Upper lobe of left lung (tissue), 4 donors: ENCODE measurements around the gene LZTFL1.

Experiments used
- EP300 ChIP-seq, 4 donors: sonication (generic); formaldehyde crosslinking; IDR thresholded peaks; one replicate each; pipeline ENCODE4 v1.5.1; 2017; ENCODE audit warnings: antibody characterized with exemption in 4 of 4, control low read depth in 2 of 4
- POLR2A ChIP-seq, 4 donors: fragments of 450-650 bp; IDR thresholded peaks; one replicate each; pipeline ENCODE4 v1.5.1; 2016 to 2017; ENCODE audit warnings: antibody characterized with exemption in 4 of 4, mild to moderate bottlenecking in 2 of 4
- POLR2AphosphoS5 ChIP-seq, 2 donors: sonication (generic); formaldehyde crosslinking; IDR thresholded peaks; one replicate each; pipeline ENCODE4 v1.5.1; 2017; ENCODE audit warnings: antibody characterized with exemption in 2 of 2
- TF ChIP-seq, protein P1 (sequence below), 6 experiments: fragments of 450-650 bp in 4 of 6; fragments of 200-600 bp in 2 of 6; sonication (generic) in 2 of 6; IDR thresholded peaks; one replicate each; pipeline ENCODE4 v1.5.1; 2016 to 2019; ENCODE audit warnings: antibody characterized with exemption in 6 of 6

DNA sequence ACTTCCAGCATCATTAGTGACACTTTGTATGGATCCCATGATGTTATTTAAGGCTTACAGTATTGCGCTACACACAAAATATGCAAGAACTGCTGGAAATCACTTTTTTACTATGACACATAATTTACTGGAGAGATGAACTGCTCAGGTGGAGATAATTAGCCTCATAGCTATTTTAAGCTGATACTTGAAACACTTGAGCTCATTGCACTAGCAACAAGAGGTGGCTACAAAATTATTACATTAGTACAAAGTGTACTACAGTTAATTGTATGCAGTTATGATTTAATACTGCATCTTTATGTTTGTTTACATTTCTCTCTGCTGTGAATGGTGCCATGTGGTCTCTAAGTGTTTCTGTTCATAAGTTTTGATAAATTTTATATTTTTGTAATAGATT is 6.5 kb upstream of the LZTFL1 start:
- TF ChIP-seq, protein P1, sequence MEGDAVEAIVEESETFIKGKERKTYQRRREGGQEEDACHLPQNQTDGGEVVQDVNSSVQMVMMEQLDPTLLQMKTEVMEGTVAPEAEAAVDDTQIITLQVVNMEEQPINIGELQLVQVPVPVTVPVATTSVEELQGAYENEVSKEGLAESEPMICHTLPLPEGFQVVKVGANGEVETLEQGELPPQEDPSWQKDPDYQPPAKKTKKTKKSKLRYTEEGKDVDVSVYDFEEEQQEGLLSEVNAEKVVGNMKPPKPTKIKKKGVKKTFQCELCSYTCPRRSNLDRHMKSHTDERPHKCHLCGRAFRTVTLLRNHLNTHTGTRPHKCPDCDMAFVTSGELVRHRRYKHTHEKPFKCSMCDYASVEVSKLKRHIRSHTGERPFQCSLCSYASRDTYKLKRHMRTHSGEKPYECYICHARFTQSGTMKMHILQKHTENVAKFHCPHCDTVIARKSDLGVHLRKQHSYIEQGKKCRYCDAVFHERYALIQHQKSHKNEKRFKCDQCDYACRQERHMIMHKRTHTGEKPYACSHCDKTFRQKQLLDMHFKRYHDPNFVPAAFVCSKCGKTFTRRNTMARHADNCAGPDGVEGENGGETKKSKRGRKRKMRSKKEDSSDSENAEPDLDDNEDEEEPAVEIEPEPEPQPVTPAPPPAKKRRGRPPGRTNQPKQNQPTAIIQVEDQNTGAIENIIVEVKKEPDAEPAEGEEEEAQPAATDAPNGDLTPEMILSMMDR (IDR thresholded peaks at IDR 0.05): no peak
- TF ChIP-seq POLR2A (IDR thresholded peaks at IDR 0.05): no peak
- TF ChIP-seq EP300 (IDR thresholded peaks at IDR 0.05): no peak
- TF ChIP-seq POLR2AphosphoS5 (IDR thresholded peaks at IDR 0.05): no peak
